SK-N-MC (cell line): ENCODE data around the gene CACNG8.

Experiments used
- EZH2 ChIP-seq: fragments of 200-600 bp; sonication (generic); IDR thresholded peaks from one replicate; pipeline ENCODE4 v1.6.1; 2017; ENCODE audit warnings: antibody characterized with exemption
- FOXP2 ChIP-seq: optimal IDR thresholded peaks from 2 replicates; pipeline ENCODE3; 2011; ENCODE audit warnings: mild to moderate bottlenecking, moderate library complexity; ENCODE audit not compliant: insufficient read depth; ENCODE audit errors: extremely low read length, control extremely low read depth
- POLR2AphosphoS5 ChIP-seq: IDR thresholded peaks from 2 replicates; pipeline ENCODE4 v1.6.1; 2012; ENCODE audit warnings: mild to moderate bottlenecking, low read depth, low read length, borderline replicate concordance

GRCh38 chr19:54026656-54027055 lies 63.9 kb downstream of the CACNG8 start:
- TF ChIP-seq POLR2AphosphoS5, result no peak
- no peak for TF ChIP-seq EZH2
- TF ChIP-seq FOXP2, result no peak
